Mesenchymal stem cell (in vitro differentiated cells and primary cell): Measurements from ENCODE around the gene LCP1.

ENCODE experiments used
- DNase-seq: peaks from one replicate; pipeline ENCODE4 v3.0.0-alpha.2; 2013
- H2AFZ ChIP-seq: one replicate; pipeline ENCODE4 v1.6.1; 2013; ENCODE audit warnings: low read depth, mild to moderate bottlenecking, control low read depth, inconsistent platforms, low read length, moderate library complexity
- H2AK5ac ChIP-seq: 2 replicates; pipeline ENCODE4 v1.6.1; 2013; ENCODE audit warnings: low read length, moderate library complexity, mild to moderate bottlenecking, inconsistent platforms; ENCODE audit not compliant: severe bottlenecking
- H2BK120ac ChIP-seq: one replicate; pipeline ENCODE4 v1.6.1; 2013; ENCODE audit warnings: low read depth, mild to moderate bottlenecking, inconsistent platforms, low read length, moderate library complexity
- H2BK12ac ChIP-seq, 2 experiments: one replicate each; pipeline ENCODE4 v1.6.1; 2013; ENCODE audit warnings: inconsistent platforms in 2 of 2, low read length in 2 of 2, mild to moderate bottlenecking in 2 of 2, moderate library complexity in 2 of 2, control low read depth in 1 of 2
- H2BK15ac ChIP-seq: one replicate; pipeline ENCODE4 v1.6.1; 2013; ENCODE audit warnings: mild to moderate bottlenecking, low read depth, inconsistent platforms; ENCODE audit not compliant: poor library complexity, severe bottlenecking
- H2BK5ac ChIP-seq: 2 replicates; pipeline ENCODE4 v1.6.1; 2013; ENCODE audit warnings: low read depth, mild to moderate bottlenecking, low read length, control low read depth, inconsistent platforms; ENCODE audit not compliant: poor library complexity, severe bottlenecking
- H3K14ac ChIP-seq, 2 experiments: one replicate each; pipeline ENCODE4 v1.6.1; 2013; ENCODE audit warnings: inconsistent platforms in 2 of 2, low read length in 2 of 2, control low read depth in 1 of 2, mild to moderate bottlenecking in 1 of 2, moderate library complexity in 1 of 2
- H3K18ac ChIP-seq, 2 experiments: one replicate each; pipeline ENCODE4 v1.6.1; 2013; ENCODE audit warnings: inconsistent platforms in 2 of 2, low read length in 2 of 2, control low read depth in 1 of 2, low read depth in 1 of 2, mild to moderate bottlenecking in 1 of 2
- H3K23ac ChIP-seq, 2 experiments: one replicate each; pipeline ENCODE4 v1.6.1; 2013; ENCODE audit warnings: inconsistent platforms in 2 of 2, low read length in 2 of 2, mild to moderate bottlenecking in 2 of 2, moderate library complexity in 2 of 2, control low read depth in 1 of 2
- H3K27ac ChIP-seq: 2 replicates; pipeline ENCODE4 v1.5.1; 2013; ENCODE audit warnings: mild to moderate bottlenecking, moderate library complexity, low read length, control low read depth, inconsistent platforms; ENCODE audit not compliant: poor library complexity, severe bottlenecking
- H3K27me3 ChIP-seq, 2 experiments: 2 replicates each; pipeline versions ENCODE4 v1.6.1 to v1.7.0; 2013; ENCODE audit warnings: low read length in 2 of 2, mild to moderate bottlenecking in 2 of 2, moderate library complexity in 2 of 2, control low read depth in 1 of 2, inconsistent platforms in 1 of 2; ENCODE audit not compliant: control insufficient read depth in 1 of 2, insufficient read depth in 1 of 2
- H3K36me3 ChIP-seq, 2 experiments: 2 replicates each; pipeline versions ENCODE4 v1.6.1 to v1.7.0; 2013; ENCODE audit warnings: low read length in 2 of 2, control low read depth in 1 of 2, inconsistent platforms in 1 of 2, low read depth in 1 of 2, mild to moderate bottlenecking in 1 of 2; ENCODE audit not compliant: insufficient read depth in 2 of 2, control insufficient read depth in 1 of 2
- H3K4ac ChIP-seq, 2 experiments: one replicate each; pipeline ENCODE4 v1.6.1; 2013; ENCODE audit warnings: inconsistent platforms in 2 of 2, low read length in 2 of 2, mild to moderate bottlenecking in 2 of 2, moderate library complexity in 2 of 2, control low read depth in 1 of 2, low read depth in 1 of 2
- H3K4me1 ChIP-seq: 2 replicates; pipeline ENCODE4 v1.6.1; 2013; ENCODE audit warnings: low read depth, low read length, control low read depth; ENCODE audit not compliant: control insufficient read depth, insufficient read depth
- H3K4me2 ChIP-seq: 2 replicates; pipeline ENCODE4 v1.6.1; 2013; ENCODE audit warnings: low read length, mild to moderate bottlenecking, inconsistent platforms; ENCODE audit not compliant: poor library complexity, severe bottlenecking
- H3K4me3 ChIP-seq, 2 experiments: 2 replicates each; pipeline versions ENCODE4 v1.5.1 to v1.7.0; 2013; ENCODE audit warnings: low read length in 2 of 2, mild to moderate bottlenecking in 2 of 2, control low read depth in 1 of 2, low read depth in 1 of 2; ENCODE audit not compliant: insufficient read depth in 1 of 2
- H3K79me1 ChIP-seq: replicated peaks from 2 replicates; pipeline ENCODE4 v1.6.1; 2013; ENCODE audit warnings: mild to moderate bottlenecking, control low read depth, low read length, inconsistent platforms; ENCODE audit not compliant: poor library complexity, severe bottlenecking
- H3K9ac ChIP-seq: 2 replicates; pipeline ENCODE4 v1.7.0; 2013; ENCODE audit warnings: mild to moderate bottlenecking, low read length, moderate library complexity
- H3K9me3 ChIP-seq: 2 replicates; pipeline ENCODE4 v1.7.0; 2013; ENCODE audit warnings: mild to moderate bottlenecking, low read length; ENCODE audit not compliant: control insufficient read depth
- H4K8ac ChIP-seq: one replicate; pipeline ENCODE4 v1.6.1; 2013; ENCODE audit warnings: inconsistent platforms, mild to moderate bottlenecking, low read length, moderate library complexity
- H4K91ac ChIP-seq: one replicate; pipeline ENCODE4 v1.6.1; 2013; ENCODE audit warnings: mild to moderate bottlenecking, low read length, inconsistent platforms
- WGBS: methylation state at CpG from one replicate; pipeline ENCODE4 v1.1.7; 2013; ENCODE audit warnings: mixed read lengths; 5-methylcytosine and 5-hydroxymethylcytosine counted together

The LCP1 gene

DNA sequence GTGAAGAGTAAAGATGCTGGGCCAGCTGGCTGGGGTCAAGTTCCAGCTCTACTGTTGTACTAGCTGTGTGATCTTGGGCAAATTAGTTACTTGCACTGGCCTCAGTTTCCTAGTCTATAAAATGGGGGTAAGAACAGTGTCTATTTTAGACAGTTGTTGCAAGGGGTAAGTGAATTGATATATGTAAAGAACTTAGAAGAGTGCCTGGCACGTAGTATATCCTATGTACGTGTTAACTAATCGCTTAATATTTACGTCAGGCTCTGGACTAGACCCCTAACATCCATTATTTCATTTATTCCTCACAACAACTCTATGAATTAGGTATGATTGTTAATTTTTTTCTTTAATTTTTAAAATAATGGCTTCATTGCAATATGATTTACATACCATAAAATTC lies 3.7 kb upstream of the LCP1 start:
- H3K4me3 ChIP-seq, result no peak overlapping the region
- H2BK5ac ChIP-seq, result no peak overlapping the region
- no peak overlapping the region for H4K91ac ChIP-seq
- H3K27me3 ChIP-seq, result peaks cover 0 to 11% of the 10 kb centered on the region in 2 experiments
- peaks cover 2% of the 10 kb centered on the region for H3K4me1 ChIP-seq
- WGBS, result no CpG with 5 or more reads among the region's 4 CpGs
- H3K14ac ChIP-seq, result no peak overlapping the region
- no peak overlapping the region for H2BK15ac ChIP-seq
- DNase-seq, result no peak
- H3K27ac ChIP-seq, result no peak overlapping the region
- no peak overlapping the region for H2BK12ac ChIP-seq
- no peak overlapping the region for H2AFZ ChIP-seq
- H3K23ac ChIP-seq, result no peak overlapping the region
- no peaks in the 10 kb centered on the region for H3K79me1 ChIP-seq
- no peak overlapping the region for H3K9ac ChIP-seq
- no peak overlapping the region for H2AK5ac ChIP-seq
- H3K4ac ChIP-seq, result no peak overlapping the region
- no peak overlapping the region for H4K8ac ChIP-seq
- no peak overlapping the region for H2BK120ac ChIP-seq
- no peaks in the 10 kb centered on the region for H3K9me3 ChIP-seq
- H3K18ac ChIP-seq, result no peak overlapping the region
- no peak overlapping the region for H3K4me2 ChIP-seq
- no peaks in the 10 kb centered on the region for H3K36me3 ChIP-seq

- Histone ChIP-seq H3K9me3 (no peaks in the 10 kb centered on the region), H3K79me1 (no peaks in the 10 kb centered on the region), H3K27me3 (peaks cover 0 to 11% of the 10 kb centered on the region in 2 experiments), H3K23ac (no peak overlapping the region), H2BK120ac (no peak overlapping the region), H3K14ac (no peak overlapping the region), H2AK5ac (no peak overlapping the region), H3K4me1 (peaks cover 2% of the 10 kb centered on the region), H2AFZ (no peak overlapping the region), H2BK15ac (no peak overlapping the region), H2BK12ac (no peak overlapping the region), H3K4ac (no peak overlapping the region), H4K91ac (no peak overlapping the region), H3K4me2 (no peak overlapping the region), H3K9ac (no peak overlapping the region), H4K8ac (no peak overlapping the region), H3K18ac (no peak overlapping the region), H3K27ac (no peak overlapping the region), H3K36me3 (no peaks in the 10 kb centered on the region), H3K4me3 (no peak overlapping the region), H2BK5ac (no peak overlapping the region)
- no peak for DNase-seq
- 64% methylated on average over 6 of the region's 6 CpGs for WGBS
Observed at GRCh38 chr13:46184277-46184699, 2.3 kb upstream of the LCP1 start.

DNA sequence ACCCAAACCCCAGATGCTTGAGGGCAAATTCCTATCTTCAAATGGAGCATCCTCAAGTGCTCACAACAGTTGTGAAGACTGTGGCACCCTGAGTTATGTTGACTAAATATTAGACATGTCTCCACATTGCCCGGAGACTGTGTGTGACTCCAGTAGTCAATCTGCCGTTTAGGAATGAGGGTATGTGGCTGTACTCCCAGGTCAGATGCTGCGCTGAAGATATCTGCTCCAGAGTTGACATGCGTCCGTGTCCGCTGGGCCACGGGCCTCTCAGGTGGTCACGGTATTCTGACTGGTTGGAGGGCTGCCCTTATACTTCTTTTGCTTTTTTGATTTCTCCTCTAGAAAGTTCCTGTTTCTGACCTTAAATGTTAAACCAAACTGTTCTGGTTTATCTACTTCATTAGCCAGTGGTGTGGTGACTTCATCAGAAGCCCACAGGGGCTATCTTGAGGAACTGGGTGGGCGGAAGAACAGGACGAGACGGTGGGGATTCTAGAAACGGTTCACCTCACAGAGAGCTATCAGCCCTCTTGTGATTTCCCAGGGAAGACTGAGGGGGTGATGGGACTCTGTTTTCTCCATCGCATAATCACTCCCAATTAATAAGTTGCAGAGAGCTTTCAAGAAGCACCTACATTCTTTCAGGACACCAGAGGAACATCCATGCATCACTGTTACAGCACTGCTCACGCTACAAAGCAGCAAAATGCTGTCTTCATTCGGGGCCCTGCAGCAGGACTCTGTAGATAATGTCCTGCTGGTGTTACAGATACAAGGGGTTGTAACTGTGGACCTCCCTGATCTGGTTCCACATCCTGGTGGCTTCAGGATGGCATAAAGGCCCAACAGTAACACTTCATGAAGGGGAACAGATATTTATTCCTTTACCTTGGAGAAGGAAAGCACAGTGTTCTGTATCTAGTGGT lies 1.3 kb upstream of the LCP1 start:
- no peak overlapping the region for H2BK12ac ChIP-seq
- H2BK120ac ChIP-seq, result no peak overlapping the region
- no peak overlapping the region for H2BK5ac ChIP-seq
- no peak overlapping the region for H2BK15ac ChIP-seq
- H3K14ac ChIP-seq, result no peak overlapping the region
- no peak overlapping the region for H3K27ac ChIP-seq
- no peak overlapping the region for H4K8ac ChIP-seq
- DNase-seq, result no peak
- H3K4me2 ChIP-seq, result no peak overlapping the region
- no peak overlapping the region for H3K4ac ChIP-seq
- H2AK5ac ChIP-seq, result no peak overlapping the region
- H3K79me1 ChIP-seq, result no peaks in the 10 kb centered on the region
- H3K23ac ChIP-seq, result no peak overlapping the region
- 97% methylated on average over 15 of the region's 15 CpGs for WGBS
- no peaks in the 10 kb centered on the region for H3K36me3 ChIP-seq
- H3K4me3 ChIP-seq, result no peak overlapping the region
- no peak overlapping the region for H4K91ac ChIP-seq
- H3K4me1 ChIP-seq, result peaks cover 2% of the 10 kb centered on the region
- no peaks in the 10 kb centered on the region for H3K9me3 ChIP-seq
- peaks cover 0 to 11% of the 10 kb centered on the region in 2 experiments for H3K27me3 ChIP-seq
- no peak overlapping the region for H2AFZ ChIP-seq
- no peak overlapping the region for H3K18ac ChIP-seq
- no peak overlapping the region for H3K9ac ChIP-seq

GRCh38 chr13:46182491-46182877 lies 507 bp upstream of the LCP1 start:
- Histone ChIP-seq H2BK15ac (no peak overlapping the region), H2BK120ac (no peak overlapping the region), H2BK5ac (no peak overlapping the region), H2BK12ac (no peak overlapping the region), H3K23ac (no peak overlapping the region), H4K91ac (no peak overlapping the region), H3K9ac (no peak overlapping the region), H3K9me3 (no peaks in the 10 kb centered on the region), H4K8ac (no peak overlapping the region), H3K4me2 (no peak overlapping the region), H3K14ac (no peak overlapping the region), H3K18ac (no peak overlapping the region), H3K79me1 (no peaks in the 10 kb centered on the region), H3K36me3 (no peaks in the 10 kb centered on the region), H3K4me1 (peaks cover 2% of the 10 kb centered on the region), H2AK5ac (no peak overlapping the region), H3K27ac (no peak overlapping the region), H2AFZ (no peak overlapping the region), H3K4ac (no peak overlapping the region), H3K27me3 (peaks cover 0 to 11% of the 10 kb centered on the region in 2 experiments), H3K4me3 (no peak overlapping the region)
- no CpG with 5 or more reads among the region's 2 CpGs for WGBS
- no peak for DNase-seq
